NT2/D1 (cell line): Measurements from ENCODE around the gene WDR6.

Experiments used
- SUZ12 ChIP-seq: IDR thresholded peaks from 2 replicates; pipeline ENCODE4 v1.6.1; 2011; ENCODE audit not compliant: insufficient read length, insufficient read depth; ENCODE audit errors: extremely low read depth
- YY1 ChIP-seq: IDR thresholded peaks from 2 replicates; pipeline ENCODE4 v1.6.1; 2011; ENCODE audit not compliant: insufficient read length, insufficient read depth
- ZNF274 ChIP-seq: IDR thresholded peaks from 2 replicates; pipeline ENCODE4 v1.6.1; 2011; ENCODE audit warnings: mild to moderate bottlenecking, low read depth, low read length

DNA sequence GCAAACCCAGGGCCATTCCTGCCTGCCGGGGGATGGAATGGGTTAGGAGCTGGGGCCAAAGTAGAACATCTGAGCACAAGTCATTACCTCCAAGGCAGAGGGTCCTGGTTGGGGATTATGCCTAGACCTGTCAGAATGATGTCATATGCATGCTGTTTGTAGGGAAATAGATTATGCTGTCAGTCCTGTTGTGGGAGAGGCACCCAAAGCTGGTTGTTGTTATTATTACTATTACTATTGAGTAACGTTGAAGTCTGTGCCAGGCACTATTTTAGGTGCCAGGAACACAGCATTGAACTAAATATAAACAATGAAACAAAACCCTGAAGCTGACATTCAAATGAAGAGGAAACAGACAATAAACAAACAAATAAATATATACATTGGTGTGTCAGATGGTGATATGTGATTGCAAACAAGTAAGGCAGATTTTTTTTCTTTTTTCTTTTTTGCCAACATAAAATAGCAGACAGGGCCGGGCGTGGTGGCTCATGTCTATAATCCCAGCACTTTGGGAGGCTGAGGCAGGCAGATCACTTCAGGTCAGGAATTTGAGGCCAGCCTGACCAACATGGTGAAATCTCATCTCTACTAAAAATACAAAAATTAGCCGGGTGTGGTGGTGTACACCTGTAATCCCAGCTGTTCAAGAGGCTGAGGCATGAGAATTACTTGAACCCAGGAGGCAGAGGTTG lies 15.2 kb upstream of the WDR6 start:
- no peak for TF ChIP-seq YY1
- TF ChIP-seq ZNF274, result no peak
- TF ChIP-seq SUZ12, result no peak
